ENCODE data around the gene MOB2. TPM values are rescaled to one million over a fixed set of nuclear protein-coding genes. Genes with fewer than 3 reads are reported as not detected.

Gene MOB2
- total and polyA plus RNA-seq, 9 of the 15 experiments (the other 6 are each of a cell fraction or from before 2014, with no cell fraction given), result 0.17 to 36.8 (median 19.2) TPM

DNA sequence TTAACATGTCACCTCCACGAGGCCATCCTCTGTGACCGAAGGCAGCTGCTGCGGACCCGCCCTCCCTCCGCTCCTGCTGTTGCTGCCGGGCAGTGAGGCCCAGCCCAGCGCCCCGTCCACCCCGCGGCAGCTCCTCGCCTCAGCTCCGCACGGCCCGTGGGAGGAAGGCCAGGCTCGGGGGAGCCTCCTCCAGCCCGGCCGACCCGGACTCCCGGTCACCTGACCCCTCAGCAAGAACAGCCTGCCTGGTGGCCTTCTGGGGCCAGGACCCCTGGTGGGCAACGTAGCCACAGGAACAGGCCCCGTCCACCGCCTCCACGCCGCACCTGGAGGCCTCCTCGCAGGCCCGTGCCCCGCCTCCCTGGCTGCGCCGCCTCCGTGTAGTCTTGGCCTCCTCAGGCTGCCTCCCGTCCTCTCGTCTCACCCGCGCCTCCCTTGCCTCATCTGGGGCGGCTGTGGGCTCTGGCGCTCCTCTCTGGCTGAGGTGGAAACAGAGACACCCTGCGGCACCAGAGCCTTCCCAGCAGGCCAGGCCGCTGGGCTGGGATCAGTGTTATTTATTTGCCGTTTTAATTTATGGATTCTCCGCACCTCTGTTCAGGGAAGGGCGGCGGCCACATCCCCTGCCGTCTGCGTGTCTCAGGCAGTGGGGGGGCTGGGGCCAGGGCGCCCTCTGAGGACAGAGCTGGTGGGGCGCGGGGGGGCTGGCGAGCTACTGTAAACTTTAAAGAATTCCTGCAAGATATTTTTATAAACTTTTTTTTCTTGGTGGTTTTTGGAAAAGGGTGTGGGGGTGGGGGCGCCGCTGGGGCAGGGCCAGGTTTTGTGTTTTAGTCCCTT, 25.4 kb downstream of the MOB2 start:
- peaks cover 0 to 56% of the 10 kb centered on the region in 2 experiments; a peak in 2 of 5 replicates for H3K4me1 ChIP-seq (replicated peaks in 1 of 2; ENCODE audit: control insufficient read depth in 2 of 2, insufficient read depth in 2 of 2, low read length in 2 of 2)
- H3K27ac ChIP-seq (ENCODE audit: extremely low read depth, low read depth, low read length), result no peak overlapping the region
- intact Hi-C loops (cut with micrococcal nuclease), result no loop called here
- H3K27me3 ChIP-seq (ENCODE audit: control insufficient read depth in 2 of 2, insufficient read depth in 2 of 2, low read length in 2 of 2), result peaks cover 0 to 8% of the 10 kb centered on the region in 2 experiments; a peak in 1 of 5 replicates
- 28% methylated on average over 36 of the region's 50 CpGs for WGBS (ENCODE audit: insufficient coverage, low coverage, missing lambda C conversion rate)
- no peaks in the 10 kb centered on the region for H3K9me3 ChIP-seq (replicated peaks; ENCODE audit: control insufficient read depth, insufficient read depth, low read depth, low read length)
- no peak overlapping the region for H3K4me3 ChIP-seq
- DNase-seq (ENCODE audit: extremely low read depth in 1 of 4, low spot score in 3 of 4), result peak in 1 of 4 experiments; percentile 26
- FAIRE-seq, result no peak
- in situ Hi-C loops (cut with MboI), result no loop called here
- H2AFZ ChIP-seq (ENCODE audit: low read depth, low read length), result no peak overlapping the region
- H4K20me1 ChIP-seq (replicated peaks; ENCODE audit: control insufficient read depth, insufficient read depth, low read length), result peaks cover 5% of the 10 kb centered on the region
- H3K79me2 ChIP-seq (ENCODE audit: control insufficient read depth, insufficient read depth, low read length), result no peaks in the 10 kb centered on the region
- H3K36me3 ChIP-seq (ENCODE audit: control insufficient read depth, insufficient read depth, low read length), result no peaks in the 10 kb centered on the region
- CTCF ChIA-PET (ENCODE audit: low intra/inter-chr PET ratio), result no interaction called here
- POLR2A ChIA-PET, result no interaction called here
- peak; percentile 8; the same call in 1 of the 3 replicates for ATAC-seq
- no peak overlapping the region for H3K9ac ChIP-seq (ENCODE audit: insufficient read depth in 1 of 2, low read depth in 2 of 2, low read length in 2 of 2)
- TF ChIP-seq, protein P1, sequence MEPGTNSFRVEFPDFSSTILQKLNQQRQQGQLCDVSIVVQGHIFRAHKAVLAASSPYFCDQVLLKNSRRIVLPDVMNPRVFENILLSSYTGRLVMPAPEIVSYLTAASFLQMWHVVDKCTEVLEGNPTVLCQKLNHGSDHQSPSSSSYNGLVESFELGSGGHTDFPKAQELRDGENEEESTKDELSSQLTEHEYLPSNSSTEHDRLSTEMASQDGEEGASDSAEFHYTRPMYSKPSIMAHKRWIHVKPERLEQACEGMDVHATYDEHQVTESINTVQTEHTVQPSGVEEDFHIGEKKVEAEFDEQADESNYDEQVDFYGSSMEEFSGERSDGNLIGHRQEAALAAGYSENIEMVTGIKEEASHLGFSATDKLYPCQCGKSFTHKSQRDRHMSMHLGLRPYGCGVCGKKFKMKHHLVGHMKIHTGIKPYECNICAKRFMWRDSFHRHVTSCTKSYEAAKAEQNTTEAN (CRISPR knock-in tag; IDR thresholded peaks at IDR 0.05), result no peak
- TF ChIP-seq, protein P2, sequence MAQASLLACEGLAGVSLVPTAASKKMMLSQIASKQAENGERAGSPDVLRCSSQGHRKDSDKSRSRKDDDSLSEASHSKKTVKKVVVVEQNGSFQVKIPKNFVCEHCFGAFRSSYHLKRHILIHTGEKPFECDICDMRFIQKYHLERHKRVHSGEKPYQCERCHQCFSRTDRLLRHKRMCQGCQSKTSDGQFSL (CRISPR knock-in tag; IDR thresholded peaks at IDR 0.05), result peak; percentile 61
- TF ChIP-seq, protein P2 (tag; IDR thresholded peaks at IDR 0.05), result no peak
- TF ChIP-seq, protein P3, sequence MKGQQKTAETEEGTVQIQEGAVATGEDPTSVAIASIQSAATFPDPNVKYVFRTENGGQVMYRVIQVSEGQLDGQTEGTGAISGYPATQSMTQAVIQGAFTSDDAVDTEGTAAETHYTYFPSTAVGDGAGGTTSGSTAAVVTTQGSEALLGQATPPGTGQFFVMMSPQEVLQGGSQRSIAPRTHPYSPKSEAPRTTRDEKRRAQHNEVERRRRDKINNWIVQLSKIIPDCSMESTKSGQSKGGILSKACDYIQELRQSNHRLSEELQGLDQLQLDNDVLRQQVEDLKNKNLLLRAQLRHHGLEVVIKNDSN (CRISPR knock-in tag; IDR thresholded peaks at IDR 0.05), result 0 out of 2 replicates have a peak, but pooled peaks have one; percentile 19
- no TSS peak for BruUV-seq (replicated peaks)
- H3K9me1 ChIP-seq (ENCODE audit: control insufficient read depth, insufficient read depth, low read length), result no peaks in the 10 kb centered on the region
- no peak overlapping the region for H3K4me2 ChIP-seq (ENCODE audit: insufficient read depth, low read length)
